ENCODE data around the gene SMAD4.

DNA sequence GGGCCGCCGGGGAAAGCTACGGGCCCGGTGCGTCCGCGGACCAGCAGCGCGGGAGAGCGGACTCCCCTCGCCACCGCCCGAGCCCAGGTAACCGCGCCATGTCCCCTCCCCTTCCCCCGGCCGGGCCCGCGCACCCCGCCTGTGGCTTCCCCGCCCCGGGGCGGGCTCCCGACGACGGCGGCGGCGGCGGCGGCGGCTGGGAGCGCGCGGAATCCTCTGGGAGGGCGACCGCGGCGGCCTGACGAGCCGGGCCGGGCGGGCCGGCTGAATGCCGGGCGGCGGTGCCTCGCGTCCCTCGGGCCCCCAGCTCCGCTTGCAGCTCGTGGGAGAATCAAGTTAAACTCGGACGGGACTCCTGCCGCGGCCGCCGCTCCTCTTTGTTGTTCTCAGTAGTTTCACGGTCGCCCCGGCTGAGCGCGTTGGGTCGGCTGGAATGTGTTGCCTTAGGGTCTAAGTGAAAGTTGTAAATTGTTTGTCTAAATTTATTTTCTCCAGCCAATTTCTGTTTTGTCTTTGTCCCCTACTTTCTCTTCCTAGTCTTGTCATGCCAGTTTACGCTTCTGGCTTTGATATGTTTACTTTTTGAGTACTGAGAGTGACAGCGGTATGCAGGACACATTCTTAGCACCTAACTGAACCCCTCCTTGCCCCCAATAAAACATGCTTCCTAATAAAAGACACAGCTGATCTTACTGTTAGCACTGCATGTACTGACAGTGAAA, 685 bp downstream of the SMAD4 start:
- TF ChIP-seq, protein P1, sequence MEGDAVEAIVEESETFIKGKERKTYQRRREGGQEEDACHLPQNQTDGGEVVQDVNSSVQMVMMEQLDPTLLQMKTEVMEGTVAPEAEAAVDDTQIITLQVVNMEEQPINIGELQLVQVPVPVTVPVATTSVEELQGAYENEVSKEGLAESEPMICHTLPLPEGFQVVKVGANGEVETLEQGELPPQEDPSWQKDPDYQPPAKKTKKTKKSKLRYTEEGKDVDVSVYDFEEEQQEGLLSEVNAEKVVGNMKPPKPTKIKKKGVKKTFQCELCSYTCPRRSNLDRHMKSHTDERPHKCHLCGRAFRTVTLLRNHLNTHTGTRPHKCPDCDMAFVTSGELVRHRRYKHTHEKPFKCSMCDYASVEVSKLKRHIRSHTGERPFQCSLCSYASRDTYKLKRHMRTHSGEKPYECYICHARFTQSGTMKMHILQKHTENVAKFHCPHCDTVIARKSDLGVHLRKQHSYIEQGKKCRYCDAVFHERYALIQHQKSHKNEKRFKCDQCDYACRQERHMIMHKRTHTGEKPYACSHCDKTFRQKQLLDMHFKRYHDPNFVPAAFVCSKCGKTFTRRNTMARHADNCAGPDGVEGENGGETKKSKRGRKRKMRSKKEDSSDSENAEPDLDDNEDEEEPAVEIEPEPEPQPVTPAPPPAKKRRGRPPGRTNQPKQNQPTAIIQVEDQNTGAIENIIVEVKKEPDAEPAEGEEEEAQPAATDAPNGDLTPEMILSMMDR (IDR thresholded peaks at IDR 0.05) = no peak
- TF ChIP-seq, protein P2, sequence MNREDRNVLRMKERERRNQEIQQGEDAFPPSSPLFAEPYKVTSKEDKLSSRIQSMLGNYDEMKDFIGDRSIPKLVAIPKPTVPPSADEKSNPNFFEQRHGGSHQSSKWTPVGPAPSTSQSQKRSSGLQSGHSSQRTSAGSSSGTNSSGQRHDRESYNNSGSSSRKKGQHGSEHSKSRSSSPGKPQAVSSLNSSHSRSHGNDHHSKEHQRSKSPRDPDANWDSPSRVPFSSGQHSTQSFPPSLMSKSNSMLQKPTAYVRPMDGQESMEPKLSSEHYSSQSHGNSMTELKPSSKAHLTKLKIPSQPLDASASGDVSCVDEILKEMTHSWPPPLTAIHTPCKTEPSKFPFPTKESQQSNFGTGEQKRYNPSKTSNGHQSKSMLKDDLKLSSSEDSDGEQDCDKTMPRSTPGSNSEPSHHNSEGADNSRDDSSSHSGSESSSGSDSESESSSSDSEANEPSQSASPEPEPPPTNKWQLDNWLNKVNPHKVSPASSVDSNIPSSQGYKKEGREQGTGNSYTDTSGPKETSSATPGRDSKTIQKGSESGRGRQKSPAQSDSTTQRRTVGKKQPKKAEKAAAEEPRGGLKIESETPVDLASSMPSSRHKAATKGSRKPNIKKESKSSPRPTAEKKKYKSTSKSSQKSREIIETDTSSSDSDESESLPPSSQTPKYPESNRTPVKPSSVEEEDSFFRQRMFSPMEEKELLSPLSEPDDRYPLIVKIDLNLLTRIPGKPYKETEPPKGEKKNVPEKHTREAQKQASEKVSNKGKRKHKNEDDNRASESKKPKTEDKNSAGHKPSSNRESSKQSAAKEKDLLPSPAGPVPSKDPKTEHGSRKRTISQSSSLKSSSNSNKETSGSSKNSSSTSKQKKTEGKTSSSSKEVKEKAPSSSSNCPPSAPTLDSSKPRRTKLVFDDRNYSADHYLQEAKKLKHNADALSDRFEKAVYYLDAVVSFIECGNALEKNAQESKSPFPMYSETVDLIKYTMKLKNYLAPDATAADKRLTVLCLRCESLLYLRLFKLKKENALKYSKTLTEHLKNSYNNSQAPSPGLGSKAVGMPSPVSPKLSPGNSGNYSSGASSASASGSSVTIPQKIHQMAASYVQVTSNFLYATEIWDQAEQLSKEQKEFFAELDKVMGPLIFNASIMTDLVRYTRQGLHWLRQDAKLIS (CRISPR knock-in tag; IDR thresholded peaks at IDR 0.05; ENCODE audit: borderline replicate concordance) = no peak

Data from WTC11 (cell line).